ENCODE results near the gene MAGEB1.

MAGEB1 gene

DNA sequence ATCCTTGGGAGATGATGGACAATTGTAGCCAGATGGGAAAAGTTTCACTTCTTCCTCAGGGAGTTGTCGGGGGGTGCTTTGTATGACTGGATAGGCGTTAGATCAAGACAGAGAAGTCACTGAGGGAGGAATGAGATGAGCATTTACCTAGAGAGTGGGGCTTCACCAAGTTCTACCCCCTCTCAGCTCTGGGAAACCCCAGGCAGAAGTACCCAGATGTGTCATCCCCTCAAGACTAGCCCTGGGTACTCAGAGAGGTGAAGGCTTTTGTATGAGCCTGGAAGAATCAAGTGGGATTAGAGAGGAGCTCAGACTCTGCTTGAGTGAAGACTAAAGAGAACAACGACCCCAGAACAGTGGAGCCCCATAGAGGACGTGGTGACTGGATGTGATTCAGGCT is 1.9 kb downstream of the MAGEB1 start:
- Histone ChIP-seq H3K4me3 (replicated peaks; ENCODE audit: insufficient read depth, low read length) (no peak overlapping the region), H3K27ac (replicated peaks) (no peak overlapping the region), H3K27me3 (ENCODE audit: insufficient read depth, poor library complexity, severe bottlenecking) (no peaks in the 10 kb centered on the region)
- no peak for DNase-seq (ENCODE audit: low read depth in 1 of 2, low spot score in 1 of 2)
- no peak for TF ChIP-seq POLR2AphosphoS5 (IDR thresholded peaks at IDR 0.05; ENCODE audit: low read depth)
- no peak for TF ChIP-seq GABPA (IDR thresholded peaks at IDR 0.05; ENCODE audit: low read depth)
- TF ChIP-seq, protein P1, sequence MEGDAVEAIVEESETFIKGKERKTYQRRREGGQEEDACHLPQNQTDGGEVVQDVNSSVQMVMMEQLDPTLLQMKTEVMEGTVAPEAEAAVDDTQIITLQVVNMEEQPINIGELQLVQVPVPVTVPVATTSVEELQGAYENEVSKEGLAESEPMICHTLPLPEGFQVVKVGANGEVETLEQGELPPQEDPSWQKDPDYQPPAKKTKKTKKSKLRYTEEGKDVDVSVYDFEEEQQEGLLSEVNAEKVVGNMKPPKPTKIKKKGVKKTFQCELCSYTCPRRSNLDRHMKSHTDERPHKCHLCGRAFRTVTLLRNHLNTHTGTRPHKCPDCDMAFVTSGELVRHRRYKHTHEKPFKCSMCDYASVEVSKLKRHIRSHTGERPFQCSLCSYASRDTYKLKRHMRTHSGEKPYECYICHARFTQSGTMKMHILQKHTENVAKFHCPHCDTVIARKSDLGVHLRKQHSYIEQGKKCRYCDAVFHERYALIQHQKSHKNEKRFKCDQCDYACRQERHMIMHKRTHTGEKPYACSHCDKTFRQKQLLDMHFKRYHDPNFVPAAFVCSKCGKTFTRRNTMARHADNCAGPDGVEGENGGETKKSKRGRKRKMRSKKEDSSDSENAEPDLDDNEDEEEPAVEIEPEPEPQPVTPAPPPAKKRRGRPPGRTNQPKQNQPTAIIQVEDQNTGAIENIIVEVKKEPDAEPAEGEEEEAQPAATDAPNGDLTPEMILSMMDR (IDR thresholded peaks at IDR 0.05; ENCODE audit: insufficient read depth, low read length), result no peak
- TF ChIP-seq, protein P2, sequence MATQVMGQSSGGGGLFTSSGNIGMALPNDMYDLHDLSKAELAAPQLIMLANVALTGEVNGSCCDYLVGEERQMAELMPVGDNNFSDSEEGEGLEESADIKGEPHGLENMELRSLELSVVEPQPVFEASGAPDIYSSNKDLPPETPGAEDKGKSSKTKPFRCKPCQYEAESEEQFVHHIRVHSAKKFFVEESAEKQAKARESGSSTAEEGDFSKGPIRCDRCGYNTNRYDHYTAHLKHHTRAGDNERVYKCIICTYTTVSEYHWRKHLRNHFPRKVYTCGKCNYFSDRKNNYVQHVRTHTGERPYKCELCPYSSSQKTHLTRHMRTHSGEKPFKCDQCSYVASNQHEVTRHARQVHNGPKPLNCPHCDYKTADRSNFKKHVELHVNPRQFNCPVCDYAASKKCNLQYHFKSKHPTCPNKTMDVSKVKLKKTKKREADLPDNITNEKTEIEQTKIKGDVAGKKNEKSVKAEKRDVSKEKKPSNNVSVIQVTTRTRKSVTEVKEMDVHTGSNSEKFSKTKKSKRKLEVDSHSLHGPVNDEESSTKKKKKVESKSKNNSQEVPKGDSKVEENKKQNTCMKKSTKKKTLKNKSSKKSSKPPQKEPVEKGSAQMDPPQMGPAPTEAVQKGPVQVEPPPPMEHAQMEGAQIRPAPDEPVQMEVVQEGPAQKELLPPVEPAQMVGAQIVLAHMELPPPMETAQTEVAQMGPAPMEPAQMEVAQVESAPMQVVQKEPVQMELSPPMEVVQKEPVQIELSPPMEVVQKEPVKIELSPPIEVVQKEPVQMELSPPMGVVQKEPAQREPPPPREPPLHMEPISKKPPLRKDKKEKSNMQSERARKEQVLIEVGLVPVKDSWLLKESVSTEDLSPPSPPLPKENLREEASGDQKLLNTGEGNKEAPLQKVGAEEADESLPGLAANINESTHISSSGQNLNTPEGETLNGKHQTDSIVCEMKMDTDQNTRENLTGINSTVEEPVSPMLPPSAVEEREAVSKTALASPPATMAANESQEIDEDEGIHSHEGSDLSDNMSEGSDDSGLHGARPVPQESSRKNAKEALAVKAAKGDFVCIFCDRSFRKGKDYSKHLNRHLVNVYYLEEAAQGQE (IDR thresholded peaks at IDR 0.05; ENCODE audit: insufficient replicate concordance, low read depth), result no peak
- TF ChIP-seq SPI1 (IDR thresholded peaks at IDR 0.05; ENCODE audit: borderline replicate concordance, low read depth), result no peak

DNA sequence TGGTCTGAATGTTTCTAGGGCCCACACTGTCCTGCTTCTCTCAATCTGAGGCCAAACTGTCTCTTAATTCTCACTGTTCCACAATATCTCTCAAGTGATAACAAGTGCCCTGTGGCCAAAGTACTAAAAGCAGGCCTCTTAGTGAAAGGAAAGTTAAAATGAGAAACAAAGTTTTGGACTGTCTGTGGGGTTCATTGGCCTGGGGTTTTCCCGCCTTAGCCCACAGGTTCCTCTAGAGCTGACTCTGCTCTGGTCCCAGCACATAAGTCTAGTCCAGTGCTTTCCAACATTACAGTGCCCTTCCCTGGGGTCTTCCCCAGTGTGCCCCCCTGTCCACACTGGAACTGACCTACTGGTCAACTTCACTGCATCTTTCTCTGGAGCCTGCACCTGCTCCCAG is 6.3 kb downstream of the MAGEB1 start:
- Histone ChIP-seq H3K27ac (replicated peaks) (no peak overlapping the region), H3K27me3 (ENCODE audit: insufficient read depth, poor library complexity, severe bottlenecking) (no peaks in the 10 kb centered on the region), H3K4me3 (replicated peaks; ENCODE audit: insufficient read depth, low read length) (no peak overlapping the region)
- no peak for DNase-seq (ENCODE audit: low read depth in 1 of 2, low spot score in 1 of 2)
- TF ChIP-seq, protein P2 (IDR thresholded peaks at IDR 0.05; ENCODE audit: insufficient replicate concordance, low read depth), result no peak
- TF ChIP-seq, protein P1 (IDR thresholded peaks at IDR 0.05; ENCODE audit: insufficient read depth, low read length), result no peak
- TF ChIP-seq SPI1 (IDR thresholded peaks at IDR 0.05; ENCODE audit: borderline replicate concordance, low read depth), result no peak
- TF ChIP-seq GABPA (IDR thresholded peaks at IDR 0.05; ENCODE audit: low read depth), result no peak
- TF ChIP-seq POLR2AphosphoS5 (IDR thresholded peaks at IDR 0.05; ENCODE audit: low read depth), result no peak

DNA sequence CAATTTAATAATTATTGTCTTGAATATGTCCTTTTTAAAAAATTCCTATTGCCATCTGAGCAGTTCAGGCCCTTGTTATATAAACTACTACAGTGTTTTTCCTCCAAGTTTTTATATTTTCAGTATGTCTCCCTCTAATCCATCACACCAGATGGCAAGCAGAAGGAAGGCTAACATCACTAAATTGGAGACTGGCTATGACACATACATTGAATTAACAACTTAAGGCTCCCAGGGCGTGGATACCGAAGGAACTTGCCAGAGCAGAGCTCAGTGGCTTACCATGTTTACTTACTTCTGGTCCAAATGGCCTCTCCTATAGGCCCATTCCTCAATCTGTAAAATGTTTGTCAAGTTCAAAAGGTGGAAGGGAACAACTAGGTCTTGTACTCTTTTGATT is 13.0 kb downstream of the MAGEB1 start:
- no peak overlapping the region for H3K27ac ChIP-seq (replicated peaks)
- no peak for DNase-seq (ENCODE audit: low read depth in 1 of 2, low spot score in 1 of 2)
- no peaks in the 10 kb centered on the region for H3K27me3 ChIP-seq (ENCODE audit: insufficient read depth, poor library complexity, severe bottlenecking)
- TF ChIP-seq GABPA (IDR thresholded peaks at IDR 0.05; ENCODE audit: low read depth) (no peak), POLR2AphosphoS5 (IDR thresholded peaks at IDR 0.05; ENCODE audit: low read depth) (no peak), SPI1 (IDR thresholded peaks at IDR 0.05; ENCODE audit: borderline replicate concordance, low read depth) (no peak)
- TF ChIP-seq, protein P1 (IDR thresholded peaks at IDR 0.05; ENCODE audit: insufficient read depth, low read length), result no peak
- TF ChIP-seq, protein P2 (IDR thresholded peaks at IDR 0.05; ENCODE audit: insufficient replicate concordance, low read depth), result no peak
- no peak overlapping the region for H3K4me3 ChIP-seq (replicated peaks; ENCODE audit: insufficient read depth, low read length)
